ENCODE data around the gene ADAMTS6. TPM values are rescaled to one million over a fixed set of nuclear protein-coding genes. Genes with fewer than 3 reads are reported as not detected.

ADAMTS6 gene
- total RNA-seq, 4 donors from 2014 or later = 0.23 to 3.8 (median 1.0) TPM

- no peak for DNase-seq
- H3K4me3 ChIP-seq = peak overlapping the region; percentile 39 to 78 (median 53)
- H3K4me1 ChIP-seq = peaks cover 0 to 34% (median 3%) of the 10 kb centered on the region in 3 donors
- H3K36me3 ChIP-seq = no peaks in the 10 kb centered on the region
- intact Hi-C loops (cut with DNase I) = loop anchor here (10.0 kb wide), 1 partner anchor 669 kb away; no protein-coding TSS in a partner anchor
- no peaks in the 10 kb centered on the region for H3K9me3 ChIP-seq
- no peaks in the 10 kb centered on the region for H3K27me3 ChIP-seq
- peak overlapping the region; percentile 65 to 92 (median 88) for H3K27ac ChIP-seq
- TF ChIP-seq POLR2A (IDR thresholded peaks at IDR 0.05) (no peak), CTCF (IDR thresholded peaks at IDR 0.05) (peak; percentile 13 to 61 (median 50))
- WGBS, 2 donors = 13 to 19% methylated on average over 3 of the region's 3 CpGs
These were observed 2.0 kb upstream of the ADAMTS6 start for GRCh38 chr5:65483546-65484346.

- Histone ChIP-seq H3K36me3 (no peaks in the 10 kb centered on the region), H3K27ac (peak overlapping the region; percentile 65 to 92 (median 88)), H3K27me3 (no peaks in the 10 kb centered on the region), H3K4me1 (peaks cover 0 to 34% (median 3%) of the 10 kb centered on the region in 3 donors), H3K9me3 (no peaks in the 10 kb centered on the region), H3K4me3 (peak overlapping the region; percentile 39 to 78 (median 53))
- intact Hi-C loops (cut with DNase I) = loop anchor here (10.0 kb wide), 1 partner anchor 668 kb away; no protein-coding TSS in a partner anchor
- WGBS, 2 donors = 0 to 1% methylated on average over 12 of the region's 12 CpGs
- TF ChIP-seq CTCF (IDR thresholded peaks at IDR 0.05) (no peak), POLR2A (IDR thresholded peaks at IDR 0.05) (no peak)
- DNase-seq = no peak
These were observed 1.2 kb upstream of the ADAMTS6 start for GRCh38 chr5:65482736-65483545.

GRCh38 chr5:65482296-65482735, 596 bp upstream of the ADAMTS6 start:
- Histone ChIP-seq H3K9me3 (no peaks in the 10 kb centered on the region), H3K4me3 (peak overlapping the region; percentile 39 to 78 (median 53)), H3K4me1 (peaks cover 0 to 34% (median 3%) of the 10 kb centered on the region in 3 donors), H3K36me3 (no peaks in the 10 kb centered on the region), H3K27me3 (no peaks in the 10 kb centered on the region), H3K27ac (peak overlapping the region; percentile 65 to 92 (median 88))
- no peak for DNase-seq
- TF ChIP-seq CTCF (IDR thresholded peaks at IDR 0.05) = no peak
- no peak for TF ChIP-seq POLR2A (IDR thresholded peaks at IDR 0.05)
- intact Hi-C loops (cut with DNase I) = loop anchor here (10.0 kb wide), 1 partner anchor 668 kb away; no protein-coding TSS in a partner anchor
- WGBS, 2 donors = 0% methylated on average over 6 of the region's 6 CpGs

GRCh38 chr5:65481171-65481581, 544 bp downstream of the ADAMTS6 start:
- Histone ChIP-seq H3K4me1 (peaks cover 0 to 34% (median 3%) of the 10 kb centered on the region in 3 donors), H3K9me3 (no peaks in the 10 kb centered on the region), H3K27ac (peak overlapping the region; percentile 65 to 92 (median 88)), H3K4me3 (peak overlapping the region; percentile 39 to 78 (median 53)), H3K27me3 (no peaks in the 10 kb centered on the region), H3K36me3 (no peaks in the 10 kb centered on the region)
- TF ChIP-seq CTCF (IDR thresholded peaks at IDR 0.05) (no peak), POLR2A (IDR thresholded peaks at IDR 0.05) (no peak)
- intact Hi-C loops (cut with DNase I) = loop anchor here (10.0 kb wide), 1 partner anchor 666 kb away; no protein-coding TSS in a partner anchor
- DNase-seq = no peak
- 0 to 1% methylated on average over 7 of the region's 7 CpGs for WGBS, 2 donors

Measured in esophagus squamous epithelium (tissue), 5 donors.